Gastroesophageal sphincter (tissue), 4 donors: ENCODE data around the gene ACSS1. TPM values are rescaled to one million over a fixed set of nuclear protein-coding genes. Genes with fewer than 3 reads are reported as not detected.

Source experiments
- ATAC-seq: fragments of 150-250 bp; one replicate; pipeline ENCODE4 v1.9.1; 2016; ENCODE audit warnings: mild to moderate bottlenecking, moderate library complexity
- H3K27ac ChIP-seq, 4 donors: fragments of 200-600 bp; sonication (generic) in 3 of 4; 1 replicate in 3 of 4; 2 replicates in 1 of 4; pipeline ENCODE4 v1.5.1; 2016 to 2019
- H3K27me3 ChIP-seq: fragments of 200-600 bp; sonication (generic); one replicate; pipeline ENCODE4 v1.5.1; 2019
- H3K36me3 ChIP-seq, 2 donors: fragments of 200-600 bp; sonication (generic); one replicate each; pipeline ENCODE4 v1.5.1; 2019; ENCODE audit warnings: control low read depth in 1 of 2
- H3K4me1 ChIP-seq, 3 donors: fragments of 200-600 bp; sonication (generic); 1 replicate in 2 of 3; 2 replicates in 1 of 3; pipeline ENCODE4 v1.5.1; 2016 to 2019; ENCODE audit warnings: control low read depth in 2 of 3
- H3K4me3 ChIP-seq, 2 donors: fragments of 200-600 bp; sonication (generic); one replicate each; pipeline ENCODE4 v1.5.1; 2019; ENCODE audit warnings: mild to moderate bottlenecking in 1 of 2, moderate library complexity in 1 of 2
- H3K9me3 ChIP-seq, 3 donors: fragments of 200-600 bp; sonication (generic); one replicate each; pipeline ENCODE4 v1.5.1; 2017 to 2019; ENCODE audit warnings: control low read depth in 2 of 3
- CTCF ChIP-seq, 4 experiments: fragments of 200-600 bp in 2 of 4; fragments of 450-650 bp in 2 of 4; sonication (generic) in 1 of 4; IDR thresholded peaks; one replicate each; pipeline ENCODE4 v1.5.1; 2017 to 2019; ENCODE audit warnings: antibody characterized with exemption in 4 of 4, mild to moderate bottlenecking in 2 of 4, moderate library complexity in 2 of 4
- EP300 ChIP-seq: sonication (generic); formaldehyde crosslinking; IDR thresholded peaks from one replicate; pipeline ENCODE4 v1.6.1; 2017; ENCODE audit warnings: antibody characterized with exemption, mild to moderate bottlenecking
- POLR2A ChIP-seq, 2 donors: fragments of 450-650 bp; IDR thresholded peaks; one replicate each; pipeline ENCODE4 v1.6.1; 2017; ENCODE audit warnings: antibody characterized with exemption in 2 of 2, mild to moderate bottlenecking in 2 of 2, moderate library complexity in 1 of 2
- POLR2AphosphoS5 ChIP-seq: sonication (generic); formaldehyde crosslinking; IDR thresholded peaks from one replicate; pipeline ENCODE4 v1.6.1; 2017; ENCODE audit warnings: antibody characterized with exemption
- WGBS, 2 donors: methylation state at CpG; one replicate each; pipeline ENCODE4 v1.1.5; 2018; ENCODE audit warnings: low coverage in 1 of 2; 5-methylcytosine and 5-hydroxymethylcytosine counted together
- total RNA-seq, 4 donors: library from RNA; depleted of rRNA; stranded (reverse); fragments of >200 nt; gene quantifications; one replicate each; pipeline ENCODE4 v1.1.0, GENCODE V29; 2016

The ACSS1 gene
- total RNA-seq, 4 donors from 2014 or later: 44.7 to 105 (median 61.6) TPM

- H3K27me3 ChIP-seq: no peaks in the 10 kb centered on the region
- no peak for ATAC-seq
- peaks cover 3 to 56% (median 27%) of the 10 kb centered on the region in 3 donors for H3K4me1 ChIP-seq
- H3K4me3 ChIP-seq: no peak overlapping the region
- TF ChIP-seq POLR2AphosphoS5: no peak
- TF ChIP-seq EP300: no peak
- no peak for TF ChIP-seq CTCF (IDR thresholded peaks at IDR 0.05)
- TF ChIP-seq POLR2A (IDR thresholded peaks at IDR 0.05): no peak
- H3K36me3 ChIP-seq: no peaks in the 10 kb centered on the region
- H3K9me3 ChIP-seq: no peaks in the 10 kb centered on the region
- 54 to 61% methylated on average over 4 to 5 of the region's 9 CpGs for WGBS, 2 donors
- H3K27ac ChIP-seq: no peak overlapping the region
Measured at GRCh38 chr20:24996449-24997377, 61.2 kb downstream of the ACSS1 start.

GRCh38 chr20:24995741-24996448, 62.0 kb downstream of the ACSS1 start:
- peak overlapping the region in 1 of 4 donors; percentile 49 for H3K27ac ChIP-seq
- H3K36me3 ChIP-seq: no peaks in the 10 kb centered on the region
- H3K4me1 ChIP-seq: peaks cover 3 to 62% (median 32%) of the 10 kb centered on the region in 3 donors
- H3K4me3 ChIP-seq: no peak overlapping the region
- no peaks in the 10 kb centered on the region for H3K27me3 ChIP-seq
- H3K9me3 ChIP-seq: no peaks in the 10 kb centered on the region
- no peak for ATAC-seq
- TF ChIP-seq EP300: no peak
- TF ChIP-seq CTCF (IDR thresholded peaks at IDR 0.05): no peak
- no peak for TF ChIP-seq POLR2A (IDR thresholded peaks at IDR 0.05)
- peak; percentile 10 for TF ChIP-seq POLR2AphosphoS5
- 90 to 94% methylated on average over 5 to 7 of the region's 9 CpGs for WGBS, 2 donors

GRCh38 chr20:24994470-24995368, 63.2 kb downstream of the ACSS1 start:
- H3K4me1 ChIP-seq: peaks cover 0 to 62% (median 24%) of the 10 kb centered on the region in 3 donors
- H3K36me3 ChIP-seq: no peaks in the 10 kb centered on the region
- H3K27me3 ChIP-seq: no peaks in the 10 kb centered on the region
- 42 to 43% methylated on average over 9 to 15 of the region's 20 CpGs for WGBS, 2 donors
- H3K4me3 ChIP-seq: peak overlapping the region in 1 of 2 donors; percentile 26
- H3K9me3 ChIP-seq: no peaks in the 10 kb centered on the region
- TF ChIP-seq EP300: no peak
- TF ChIP-seq CTCF (IDR thresholded peaks at IDR 0.05): peak; percentile 93 to 97 (median 96)
- peak; percentile 90 for TF ChIP-seq POLR2AphosphoS5
- H3K27ac ChIP-seq: peak overlapping the region in 2 of 4 donors; percentile 40 to 96
- peak; percentile 20 for ATAC-seq

GRCh38 chr20:24994186-24994465, 63.8 kb downstream of the ACSS1 start:
- WGBS, 2 donors: no CpG with 5 or more reads among the region's 1 CpG
- no peak for ATAC-seq

More at GRCh38 chr20:24994186-24994465, 63.8 kb downstream of the ACSS1 start:
- TF ChIP-seq EP300: no peak
- TF ChIP-seq CTCF (IDR thresholded peaks at IDR 0.05): no peak
- TF ChIP-seq POLR2A (IDR thresholded peaks at IDR 0.05): no peak
- TF ChIP-seq POLR2AphosphoS5: no peak
- H3K27ac ChIP-seq: peak overlapping the region in 3 of 4 donors; percentile 95 to 96 (median 95)
- no peaks in the 10 kb centered on the region for H3K27me3 ChIP-seq
- no peaks in the 10 kb centered on the region for H3K9me3 ChIP-seq
- H3K4me1 ChIP-seq: peaks cover 0 to 59% (median 22%) of the 10 kb centered on the region in 3 donors
- no peaks in the 10 kb centered on the region for H3K36me3 ChIP-seq
- no peak overlapping the region for H3K4me3 ChIP-seq
